HG03097 (cell line): Measurements from ENCODE around the gene ATXN7.

ENCODE experiments used
- ATAC-seq: cut with Tn5 transposase; IDR thresholded peaks from one replicate; pipeline ENCODE4 v1.9.1; 2021; ENCODE audit not compliant: unreplicated experiment, low FRiP score

The ATXN7 gene

GRCh38 chr3:63932509-63933212 lies 69.0 kb downstream of the ATXN7 start:
- ATAC-seq = no peak

DNA sequence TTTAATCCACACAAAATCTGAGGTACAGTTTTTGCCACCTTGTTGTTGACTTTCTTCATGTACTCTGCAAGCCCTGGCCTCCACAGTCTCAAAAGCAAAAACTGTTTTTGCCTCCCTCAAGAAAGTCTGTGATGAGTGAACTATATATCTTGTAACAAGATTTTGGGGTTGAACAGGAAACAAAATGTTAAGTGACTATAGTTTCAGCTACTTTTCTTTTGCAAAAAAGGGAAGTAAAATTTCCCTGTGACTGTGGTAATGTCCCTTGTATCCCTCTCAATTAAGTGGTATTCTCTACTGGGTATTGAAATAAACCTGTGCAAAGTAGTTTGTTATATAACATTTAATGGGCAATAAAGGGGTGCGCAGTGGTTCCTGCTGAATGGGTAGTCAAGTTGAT lies 69.8 kb downstream of the ATXN7 start:
- peak; percentile 52 for ATAC-seq

DNA sequence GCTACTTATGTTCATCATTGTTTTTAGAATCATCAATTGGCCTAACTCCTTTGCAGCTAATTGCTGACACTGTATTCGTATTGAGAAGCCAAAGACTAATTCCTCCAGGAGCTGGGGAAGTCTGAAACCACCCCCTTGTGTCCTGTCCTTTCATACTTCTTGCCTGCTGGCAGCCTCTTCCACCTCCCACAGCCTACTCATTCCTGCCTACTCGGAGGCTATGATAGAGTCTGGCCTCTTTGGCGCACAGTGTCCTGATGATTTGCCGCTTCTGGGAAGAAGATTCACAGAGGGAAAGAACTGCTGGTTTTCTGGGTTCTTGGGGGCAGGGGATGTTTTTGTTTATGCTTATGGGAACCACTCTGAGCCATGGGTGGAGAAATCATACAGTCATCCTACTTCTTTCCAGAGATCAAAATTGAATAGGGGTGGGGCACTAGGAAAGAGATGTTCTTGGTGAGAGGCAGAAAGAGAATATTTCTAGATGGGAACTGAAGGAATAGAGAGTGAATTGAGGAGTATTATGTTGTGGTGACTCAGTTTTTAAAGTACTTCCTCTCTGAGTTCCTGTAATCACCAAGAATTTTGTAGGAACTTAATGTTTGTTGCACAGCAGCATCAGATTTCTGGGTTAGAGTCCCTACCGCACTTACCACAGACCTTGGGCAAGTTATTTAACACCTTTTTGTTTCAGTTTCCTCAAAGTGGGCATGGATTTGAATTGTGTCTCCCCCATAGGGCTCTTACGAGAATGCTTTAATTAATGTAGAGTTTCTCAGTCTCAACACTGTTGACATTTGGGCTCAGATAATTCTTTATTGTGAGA lies 70.6 kb downstream of the ATXN7 start:
- ATAC-seq = no peak

DNA sequence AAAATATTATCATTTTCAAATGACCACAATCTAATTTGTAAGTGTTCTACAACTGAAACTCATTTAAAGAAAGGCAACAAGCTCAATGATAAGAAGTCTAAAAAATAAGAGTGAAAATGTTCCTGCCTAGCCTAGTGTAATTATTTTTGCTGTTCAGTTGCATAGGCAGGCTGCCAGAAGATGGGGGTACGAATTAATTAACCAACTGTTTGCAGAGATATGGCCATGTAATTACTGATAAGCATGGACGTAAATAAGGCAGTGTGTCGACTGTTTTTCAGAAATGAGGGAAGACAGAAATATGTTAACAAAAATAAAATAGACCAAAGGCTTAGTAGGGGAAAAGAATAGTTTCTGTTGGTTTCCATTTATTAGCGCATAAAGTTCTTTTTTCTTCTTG lies 73.3 kb downstream of the ATXN7 start:
- ATAC-seq = no peak

GRCh38 chr3:63937661-63938651 lies 74.3 kb downstream of the ATXN7 start:
- ATAC-seq = peak; percentile 60

- ATAC-seq = no peak
Measured at GRCh38 chr3:63940389-63940757, 76.7 kb downstream of the ATXN7 start.

DNA sequence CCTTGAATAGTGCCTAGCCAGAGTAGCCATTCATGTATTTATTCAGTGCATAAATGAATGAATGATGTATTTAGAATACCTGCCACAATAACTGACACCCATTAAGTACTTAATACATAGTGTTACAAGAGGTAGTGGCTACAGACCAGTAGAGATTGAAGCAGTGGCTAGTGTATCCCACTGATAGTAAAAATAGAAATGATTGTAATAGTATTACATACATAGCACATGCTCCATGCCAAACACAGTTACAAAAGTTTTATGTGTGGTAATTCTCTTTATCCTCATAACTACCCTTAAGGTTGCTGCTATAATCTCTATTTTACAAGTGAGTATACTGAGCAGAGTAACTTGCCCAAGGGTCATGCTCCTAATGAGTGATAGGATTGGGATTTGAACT lies 78.9 kb downstream of the ATXN7 start:
- no peak for ATAC-seq

GRCh38 chr3:63943678-63944077 lies 80.0 kb downstream of the ATXN7 start:
- no peak for ATAC-seq

DNA sequence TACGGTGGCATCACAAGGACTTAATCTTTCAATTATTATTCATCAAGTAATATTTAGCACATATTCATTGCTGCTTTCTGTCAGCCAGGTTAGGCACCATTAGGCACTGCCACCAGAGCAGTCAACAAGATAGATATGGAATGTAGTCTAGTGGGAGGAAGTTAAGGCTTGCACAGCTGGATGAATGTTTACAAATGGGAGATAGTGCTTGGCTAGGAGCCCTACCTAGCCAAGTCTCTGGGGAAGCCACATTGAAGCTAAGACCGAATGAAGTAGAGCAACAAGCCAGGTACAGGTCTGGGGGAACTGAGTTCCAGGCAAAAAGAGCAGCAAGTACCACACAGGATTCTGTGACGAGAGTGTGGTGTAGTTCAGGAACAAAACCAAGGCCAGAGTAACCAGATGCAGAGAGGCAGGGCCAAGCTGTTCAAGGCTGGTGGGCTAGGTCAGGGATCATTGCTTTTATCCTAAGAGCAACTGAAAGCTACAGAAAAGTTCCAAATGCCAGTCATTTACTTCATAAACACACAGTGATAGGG lies 82.0 kb downstream of the ATXN7 start:
- ATAC-seq = no peak

DNA sequence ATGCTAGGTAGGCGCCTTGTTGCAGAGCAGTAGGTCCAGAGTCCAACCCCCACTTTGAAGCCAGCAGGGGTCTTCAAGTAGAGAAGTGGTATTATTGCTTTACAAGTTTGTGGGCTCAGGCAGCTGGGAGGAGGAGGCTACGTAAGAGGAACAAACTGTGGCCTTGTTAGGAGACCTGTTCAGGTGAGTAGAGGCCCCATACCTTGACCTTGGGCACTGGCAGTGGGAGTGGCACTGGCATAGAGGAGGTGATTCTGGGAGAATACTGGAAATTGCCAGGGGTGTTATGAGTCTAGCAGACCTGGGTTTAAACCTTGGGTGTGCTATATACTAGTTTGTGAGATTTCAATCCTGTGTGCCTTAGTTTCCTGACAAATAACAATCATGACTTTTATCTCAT lies 83.1 kb downstream of the ATXN7 start:
- no peak for ATAC-seq

GRCh38 chr3:63947594-63947993 lies 83.9 kb downstream of the ATXN7 start:
- ATAC-seq = no peak

DNA sequence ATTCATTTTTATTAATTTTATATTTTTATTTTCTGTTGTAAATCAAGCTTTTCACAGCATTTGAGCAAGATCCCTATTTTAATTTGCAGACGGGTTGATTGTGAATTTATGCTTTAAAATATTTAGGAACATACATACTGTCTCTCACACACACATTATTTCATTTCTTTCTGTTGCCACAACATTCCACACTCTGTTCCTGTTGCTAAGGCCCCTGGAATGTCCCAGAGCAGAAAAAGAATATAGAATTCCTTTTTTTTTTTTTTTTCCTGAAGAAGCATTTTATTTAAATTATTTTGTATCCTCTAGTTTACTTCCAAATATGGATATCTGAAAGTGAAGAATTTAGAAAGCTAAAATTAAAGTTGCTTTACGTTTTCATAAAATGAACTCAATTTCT lies 85.3 kb downstream of the ATXN7 start:
- no peak for ATAC-seq

DNA sequence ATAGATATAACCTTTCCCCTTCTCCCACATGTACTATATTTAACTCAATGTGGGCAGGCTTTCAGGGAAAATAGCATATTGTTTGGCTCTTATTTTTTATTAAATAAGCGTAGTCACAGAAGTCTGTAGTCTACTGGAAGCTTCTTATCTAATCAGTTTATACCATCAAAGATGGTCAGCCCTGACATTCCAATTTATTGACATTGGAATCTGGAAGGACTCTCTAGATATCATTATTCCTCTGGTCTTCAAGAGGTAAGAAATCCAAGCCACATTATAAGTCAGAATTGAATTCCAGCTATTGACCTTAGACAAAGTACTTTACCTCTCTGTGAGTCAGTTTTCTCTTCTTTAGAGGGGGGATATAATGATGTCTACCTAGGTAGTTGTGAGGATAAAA lies 87.0 kb downstream of the ATXN7 start:
- no peak for ATAC-seq

DNA sequence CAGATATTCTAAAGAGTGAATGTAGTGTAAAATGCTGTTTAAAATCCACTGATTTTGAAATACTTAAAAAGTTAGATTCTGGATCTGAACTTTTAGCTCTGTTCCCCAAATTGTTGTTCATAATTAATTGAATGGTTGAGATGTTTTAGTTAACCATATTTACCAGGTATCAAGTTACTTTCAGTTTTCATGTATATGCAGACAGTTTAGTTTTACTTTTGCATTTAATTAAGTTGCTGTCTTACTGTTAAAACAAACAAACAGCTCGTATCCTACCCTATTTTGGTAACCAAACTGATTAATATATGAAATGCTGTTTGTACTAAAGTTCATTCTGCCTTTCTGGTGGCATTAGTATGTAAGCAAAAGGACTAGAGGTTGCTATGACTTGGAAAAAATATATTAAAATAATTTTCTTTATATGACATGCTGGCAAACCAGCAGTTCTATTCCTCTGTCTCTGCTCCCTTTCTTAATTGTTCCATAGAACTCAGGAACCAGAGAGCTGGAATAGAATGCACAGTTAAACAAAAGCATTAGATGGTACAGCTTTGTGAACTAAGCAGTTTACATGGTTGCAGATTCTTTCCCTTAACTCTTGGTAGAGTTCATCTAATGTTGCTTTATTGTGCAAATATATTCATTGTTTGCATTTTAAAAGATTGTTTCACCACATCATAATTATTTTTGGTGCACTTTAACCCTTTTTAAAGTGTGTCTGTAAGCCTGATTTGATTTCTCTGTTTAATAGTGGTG lies 88.0 kb downstream of the ATXN7 start:
- peak; percentile 50 for ATAC-seq

DNA sequence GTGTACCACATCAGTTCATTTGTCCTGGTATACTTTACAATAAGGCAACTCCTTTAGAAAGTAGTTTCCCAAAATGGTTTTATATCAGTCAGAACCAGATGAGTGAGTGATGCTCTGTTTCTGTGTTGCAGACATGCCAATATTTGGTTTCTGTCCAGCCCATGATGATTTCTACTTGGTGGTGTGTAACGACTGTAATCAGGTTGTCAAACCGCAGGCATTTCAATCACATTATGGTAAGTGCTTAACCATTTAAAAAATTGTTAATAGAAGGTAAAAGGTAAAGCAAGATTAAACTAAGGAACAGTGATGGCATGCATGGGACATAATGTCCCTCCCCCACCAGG lies 88.6 kb downstream of the ATXN7 start:
- no peak for ATAC-seq

DNA sequence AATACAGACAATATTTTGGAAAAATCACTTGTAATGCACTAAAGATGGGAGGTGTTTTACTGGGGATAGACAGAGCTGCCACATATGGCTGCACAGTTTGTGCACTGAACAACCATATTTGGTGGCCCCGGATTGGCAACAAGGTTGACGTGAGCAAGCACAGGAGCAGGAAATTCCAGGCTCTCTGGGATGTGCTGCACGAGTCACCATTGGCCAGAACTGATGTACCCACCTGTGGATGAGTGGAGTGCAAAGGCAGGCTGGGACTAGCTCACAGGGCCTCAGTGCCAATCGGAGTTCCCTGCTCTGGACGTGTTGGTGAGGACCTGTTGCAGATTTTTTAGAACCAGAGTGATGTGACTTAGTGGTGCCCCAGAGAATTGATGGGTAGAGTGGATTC lies 90.5 kb downstream of the ATXN7 start:
- ATAC-seq = no peak

- ATAC-seq = no peak
Measured at GRCh38 chr3:63955036-63955650, 91.5 kb downstream of the ATXN7 start.

GRCh38 chr3:63955830-63956545 lies 92.3 kb downstream of the ATXN7 start:
- no peak for ATAC-seq

- ATAC-seq = no peak
Measured at GRCh38 chr3:63959146-63959545, 95.5 kb downstream of the ATXN7 start.
